Cardiac fibroblast (primary cell): ENCODE results near the gene RABGGTA.

Experiments used
- DNase-seq, 2 donors: peaks; one replicate each; pipeline versions ENCODE4 v3.0.0 to v3.0.0-alpha.2; 2010; ENCODE audit warnings: low read depth in 2 of 2
- H3K4me3 ChIP-seq, 2 donors: replicated peaks in 1 of 2; 1 replicate in 1 of 2; 2 replicates in 1 of 2; pipeline ENCODE4 v1.5.1; 2011; ENCODE audit warnings: low read depth in 2 of 2, low read length in 2 of 2, mild to moderate bottlenecking in 2 of 2, moderate library complexity in 1 of 2
- TF ChIP-seq, protein P1 (sequence below): IDR thresholded peaks from one replicate; pipeline ENCODE4 v1.5.1; 2011; ENCODE audit warnings: low read depth, mild to moderate bottlenecking, low read length, inconsistent platforms

The RABGGTA gene

DNA sequence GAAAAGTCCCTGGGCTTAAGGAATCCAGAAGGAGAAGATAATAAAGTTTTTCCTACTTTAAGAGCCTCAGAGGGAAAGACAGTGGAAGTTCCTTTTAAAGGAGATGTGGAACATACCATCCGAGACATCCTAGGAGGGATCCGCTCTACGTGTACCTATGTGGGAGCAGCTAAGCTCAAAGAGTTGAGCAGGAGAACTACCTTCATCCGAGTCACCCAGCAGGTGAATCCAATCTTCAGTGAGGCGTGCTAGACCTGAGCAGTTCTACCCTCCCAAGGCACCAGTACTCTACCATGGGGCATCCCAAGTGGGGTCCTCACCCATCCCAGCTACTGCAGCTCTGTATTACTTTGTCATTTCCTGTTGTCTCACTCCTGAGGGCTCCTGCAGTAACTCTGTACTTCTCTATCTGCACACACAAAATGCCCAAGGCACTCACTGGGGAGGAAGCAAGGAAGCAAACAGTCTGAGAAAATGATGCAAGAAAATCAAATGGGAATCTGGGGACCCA lies 32.8 kb downstream of the RABGGTA start:
- H3K4me3 ChIP-seq = no peak overlapping the region
- TF ChIP-seq, protein P1, sequence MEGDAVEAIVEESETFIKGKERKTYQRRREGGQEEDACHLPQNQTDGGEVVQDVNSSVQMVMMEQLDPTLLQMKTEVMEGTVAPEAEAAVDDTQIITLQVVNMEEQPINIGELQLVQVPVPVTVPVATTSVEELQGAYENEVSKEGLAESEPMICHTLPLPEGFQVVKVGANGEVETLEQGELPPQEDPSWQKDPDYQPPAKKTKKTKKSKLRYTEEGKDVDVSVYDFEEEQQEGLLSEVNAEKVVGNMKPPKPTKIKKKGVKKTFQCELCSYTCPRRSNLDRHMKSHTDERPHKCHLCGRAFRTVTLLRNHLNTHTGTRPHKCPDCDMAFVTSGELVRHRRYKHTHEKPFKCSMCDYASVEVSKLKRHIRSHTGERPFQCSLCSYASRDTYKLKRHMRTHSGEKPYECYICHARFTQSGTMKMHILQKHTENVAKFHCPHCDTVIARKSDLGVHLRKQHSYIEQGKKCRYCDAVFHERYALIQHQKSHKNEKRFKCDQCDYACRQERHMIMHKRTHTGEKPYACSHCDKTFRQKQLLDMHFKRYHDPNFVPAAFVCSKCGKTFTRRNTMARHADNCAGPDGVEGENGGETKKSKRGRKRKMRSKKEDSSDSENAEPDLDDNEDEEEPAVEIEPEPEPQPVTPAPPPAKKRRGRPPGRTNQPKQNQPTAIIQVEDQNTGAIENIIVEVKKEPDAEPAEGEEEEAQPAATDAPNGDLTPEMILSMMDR = no peak
- no peak for DNase-seq

DNA sequence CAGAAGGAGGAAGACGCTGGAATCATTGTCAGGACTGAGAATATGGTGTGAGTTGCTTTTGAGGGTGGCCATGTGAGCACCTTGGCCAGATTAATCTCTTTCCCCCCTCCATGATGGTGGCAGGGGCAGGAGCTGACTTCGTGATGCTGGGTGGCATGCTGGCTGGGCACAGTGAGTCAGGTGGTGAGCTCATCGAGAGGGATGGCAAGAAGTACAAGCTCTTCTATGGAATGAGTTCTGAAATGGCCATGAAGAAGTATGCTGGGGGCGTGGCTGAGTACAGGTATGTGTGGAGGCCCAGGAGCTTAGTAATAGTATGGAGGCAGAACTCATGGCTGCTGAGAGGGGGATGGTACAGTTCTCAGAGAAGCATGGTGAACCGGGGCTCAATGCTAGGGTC lies 33.3 kb downstream of the RABGGTA start:
- H3K4me3 ChIP-seq = no peak overlapping the region
- TF ChIP-seq, protein P1 = no peak
- no peak for DNase-seq

DNA sequence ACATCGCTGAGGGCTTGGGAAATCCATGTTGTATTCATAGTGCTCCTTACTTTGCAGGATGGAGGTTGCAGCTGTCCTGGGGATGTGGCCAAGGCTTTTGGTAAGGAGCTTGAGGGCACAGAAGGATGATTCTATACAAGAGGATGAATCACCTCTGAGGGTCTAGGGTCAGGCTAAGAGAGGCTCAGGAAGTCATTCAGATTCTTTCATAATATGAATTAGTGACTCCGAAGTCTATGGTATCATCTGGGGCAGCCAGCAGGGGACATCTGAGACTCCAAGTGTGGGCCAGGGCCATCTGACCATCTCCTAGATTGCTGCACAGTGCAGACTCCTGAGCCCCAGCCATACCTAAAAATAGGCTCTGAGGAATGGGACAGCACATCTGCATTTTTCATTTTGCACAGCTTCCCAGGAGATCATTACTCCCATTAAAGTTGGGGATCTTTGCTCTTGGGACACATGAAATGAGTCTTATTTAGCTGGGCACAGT lies 33.9 kb downstream of the RABGGTA start:
- no peak overlapping the region for H3K4me3 ChIP-seq
- no peak for DNase-seq
- TF ChIP-seq, protein P1 = no peak

DNA sequence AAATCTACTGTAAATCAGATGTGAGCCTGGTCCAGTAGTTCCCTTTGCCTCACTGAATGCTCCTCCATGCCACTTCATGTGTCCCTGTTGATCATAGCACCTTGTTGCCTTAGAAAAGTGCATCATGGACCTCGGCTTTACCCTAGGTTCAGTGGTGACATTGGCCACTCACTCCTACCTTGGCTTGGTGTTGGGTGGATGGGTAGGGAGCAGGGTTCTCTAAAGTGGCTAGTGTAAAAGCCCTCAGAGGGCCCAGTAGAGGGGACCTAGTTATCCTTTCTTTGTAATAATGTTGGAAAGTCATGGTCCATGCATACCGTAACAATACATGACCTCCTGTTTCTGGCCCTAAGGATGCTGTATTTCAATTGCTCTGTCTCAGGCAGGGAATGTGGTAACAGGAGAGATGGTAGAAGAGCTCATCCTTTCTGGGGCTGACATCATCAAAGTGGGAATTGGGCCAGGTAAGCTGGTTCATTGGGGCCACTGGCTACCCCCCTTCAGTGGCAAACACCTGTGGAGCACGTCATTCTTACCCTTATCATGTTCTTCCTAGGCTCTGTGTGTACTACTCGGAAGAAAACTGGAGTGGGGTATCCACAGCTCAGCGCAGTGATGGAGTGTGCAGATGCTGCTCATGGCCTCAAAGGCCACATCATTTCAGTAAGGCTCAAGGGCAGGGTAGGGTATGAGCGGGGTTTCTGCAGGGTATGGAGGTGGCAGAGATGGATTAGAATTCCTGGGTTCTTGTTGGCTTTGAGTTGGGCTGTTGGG lies 34.5 kb downstream of the RABGGTA start:
- TF ChIP-seq, protein P1 = no peak
- no peak overlapping the region for H3K4me3 ChIP-seq

DNA sequence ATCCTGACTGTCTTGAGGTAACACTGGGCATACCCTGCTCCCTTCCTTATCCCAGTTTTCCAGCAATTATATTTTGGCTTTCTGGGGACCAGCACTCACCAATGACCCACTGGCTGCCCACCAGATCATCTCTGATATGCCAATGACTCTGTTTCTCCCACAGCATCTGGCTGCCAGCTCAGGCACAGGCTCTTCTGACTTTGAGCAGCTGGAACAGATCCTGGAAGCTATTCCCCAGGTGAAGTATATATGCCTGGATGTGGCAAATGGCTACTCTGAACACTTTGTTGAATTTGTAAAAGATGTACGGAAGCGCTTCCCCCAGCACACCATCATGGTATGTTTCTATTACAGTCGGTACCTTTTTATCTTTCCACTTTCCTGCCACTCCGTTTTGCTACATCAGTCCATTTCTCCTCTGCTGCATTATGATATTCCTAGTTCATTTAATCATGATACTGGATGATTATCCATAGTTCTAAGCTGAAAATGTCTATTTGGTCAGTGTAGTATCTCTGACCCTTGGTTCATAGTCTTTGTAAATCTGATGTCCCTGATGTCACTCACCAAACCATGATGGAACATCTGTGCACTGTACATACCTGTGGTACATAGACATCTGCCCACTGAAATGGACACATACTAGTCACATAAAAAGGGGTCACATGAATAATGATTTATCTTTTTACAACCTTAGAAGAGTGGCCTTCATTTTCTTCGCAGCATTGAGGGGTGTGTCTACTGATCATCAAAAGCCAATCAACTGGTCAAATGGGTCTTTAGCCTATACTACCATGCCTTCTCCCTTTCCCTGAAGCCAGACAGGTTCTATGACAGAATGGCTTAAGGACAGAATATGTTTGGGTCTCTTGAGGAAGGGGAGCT lies 35.4 kb downstream of the RABGGTA start:
- H3K4me3 ChIP-seq = no peak overlapping the region
- TF ChIP-seq, protein P1 = no peak
- DNase-seq = no peak

More for the DNA sequence above, 34.5 kb downstream of the RABGGTA start:
- DNase-seq = no peak

DNA sequence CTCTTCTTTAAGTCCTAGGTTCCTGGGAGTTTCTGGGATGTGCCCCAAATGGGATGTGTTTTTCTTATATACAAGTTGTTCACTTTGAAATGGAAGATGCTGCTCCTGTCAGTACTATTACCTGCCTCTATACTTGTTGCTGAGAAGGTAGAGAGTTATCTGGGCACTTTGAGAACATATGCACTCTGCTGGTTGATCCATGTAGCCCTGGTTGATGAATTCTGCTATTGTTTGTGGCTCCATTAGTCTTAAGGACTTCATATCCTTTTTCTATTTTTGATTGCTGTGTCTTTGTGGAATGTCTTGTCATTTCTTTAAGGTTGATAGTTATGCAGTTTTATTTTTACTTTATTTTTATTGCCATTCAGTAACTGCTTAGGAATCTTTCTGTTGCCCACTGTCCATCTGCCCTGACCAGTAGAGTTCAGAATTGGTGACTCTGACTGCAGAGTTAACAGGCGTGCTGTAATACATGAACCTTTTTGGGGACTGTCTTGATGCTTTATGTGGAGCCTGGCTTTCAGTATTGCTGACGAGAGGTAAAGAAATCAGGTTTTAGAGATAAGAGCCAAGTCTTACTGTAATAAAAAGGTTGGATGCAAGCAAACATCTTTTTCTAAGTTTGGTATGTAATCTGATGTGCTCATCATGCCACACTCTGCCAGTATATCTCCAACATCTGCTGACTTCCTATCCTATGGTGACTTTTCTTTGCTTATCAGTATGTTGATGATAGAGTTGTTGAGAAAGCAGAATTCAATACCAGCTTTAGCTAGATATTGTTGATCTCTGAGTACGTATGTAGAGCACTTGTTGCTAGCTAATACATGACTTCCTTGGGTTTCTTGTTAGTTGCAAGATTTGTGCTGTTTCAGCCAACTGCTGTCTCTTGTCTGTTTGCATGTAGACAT lies 37.0 kb downstream of the RABGGTA start:
- no peak for DNase-seq
- TF ChIP-seq, protein P1 = no peak
- no peak overlapping the region for H3K4me3 ChIP-seq
